Colon (tissue), 2 donors: ENCODE measurements around the gene SLC49A3.
"Not testable (repeated sequence)": the region's sequence is repeated elsewhere in the genome, so short reads cannot be mapped to it uniquely, and the experiment has no call there.

Source experiments
- FAIRE-seq: peaks from 2 replicates; lab custom pipeline; 2012; peaks lifted over from hg19 to GRCh38; lab: Jason Lieb, UNC
- donor health status: control.
- donor health status: control.

The SLC49A3 gene

DNA sequence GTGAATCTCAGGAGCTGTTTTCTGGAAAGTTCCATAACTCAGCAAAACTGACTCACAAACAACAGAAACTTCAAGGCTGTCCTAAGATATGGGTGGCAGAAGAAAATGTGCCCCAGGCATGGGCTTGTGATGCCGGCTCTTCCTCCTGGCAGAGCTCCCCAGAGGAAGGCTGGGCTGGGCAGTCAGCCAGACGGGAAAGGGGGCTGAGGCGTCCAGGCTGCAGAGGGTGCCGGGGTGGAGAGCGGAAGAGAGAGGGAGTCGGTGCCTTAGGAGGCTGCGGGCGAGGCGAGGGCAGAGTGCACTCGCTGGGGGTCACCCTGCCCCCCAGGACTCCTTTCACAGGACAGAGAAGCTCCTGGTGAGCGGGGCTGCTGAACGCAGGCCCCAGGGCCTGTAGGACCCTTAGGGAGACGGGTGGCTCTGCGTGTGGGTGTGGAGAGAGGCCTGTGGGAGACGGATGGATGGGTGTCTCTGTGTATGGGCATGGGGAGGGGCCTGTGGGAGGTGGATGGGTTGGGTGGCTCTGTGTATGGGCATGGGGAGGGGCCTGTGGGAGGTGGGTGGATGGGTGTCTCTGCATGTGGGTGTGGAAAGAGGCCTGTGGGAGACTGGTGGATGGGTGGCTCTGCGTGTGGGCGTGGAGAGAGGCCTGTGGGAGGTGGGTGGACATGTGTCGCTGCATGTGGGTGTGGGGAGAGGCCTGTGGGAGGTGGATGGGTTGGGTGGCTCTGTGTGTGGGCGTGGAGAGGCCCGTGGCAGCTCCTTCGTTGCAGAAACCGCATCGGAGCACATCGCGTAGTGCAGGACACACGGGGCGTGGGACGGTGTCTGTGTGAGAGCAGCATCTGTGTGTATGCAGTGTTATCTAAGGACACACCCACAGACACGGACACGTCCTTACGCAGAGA, 32.6 kb upstream of the SLC49A3 start:
- FAIRE-seq: no peak

DNA sequence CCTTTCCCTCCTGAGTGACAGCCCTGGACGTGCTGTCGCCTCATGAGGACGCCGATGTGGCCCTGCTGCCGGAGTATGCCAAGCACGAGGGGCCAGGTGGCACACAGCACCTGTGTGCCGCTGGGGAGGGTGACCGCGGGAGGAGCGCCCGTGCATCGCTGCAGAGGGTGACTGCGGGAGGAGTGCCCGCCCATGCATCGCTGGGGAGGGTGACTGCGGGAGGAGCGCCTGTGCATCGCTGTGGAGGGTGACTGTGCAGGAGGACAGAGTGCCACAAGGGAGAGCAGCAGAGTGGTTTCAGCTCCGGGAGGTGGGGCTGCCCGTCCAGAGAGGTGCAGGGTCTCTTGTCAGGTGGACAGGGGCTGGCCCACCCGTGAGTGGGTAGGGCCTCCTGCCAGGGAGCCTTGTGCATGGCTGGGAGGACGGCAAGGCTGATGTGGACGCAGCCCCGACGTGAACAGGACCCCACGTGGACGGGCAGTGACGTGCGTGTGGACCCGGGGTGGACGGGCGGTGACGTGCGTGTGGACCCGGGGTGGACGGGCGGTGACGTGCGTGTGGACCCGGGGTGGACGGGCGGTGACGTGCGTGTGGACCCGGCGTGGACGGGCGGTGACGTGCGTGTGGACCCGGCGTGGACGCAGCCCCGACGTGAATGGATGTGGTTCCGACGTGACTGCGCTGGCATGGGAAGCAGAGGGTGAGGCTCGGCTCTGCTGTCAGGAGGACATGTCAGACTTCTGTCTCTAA, 31.3 kb upstream of the SLC49A3 start:
- FAIRE-seq: no peak

DNA sequence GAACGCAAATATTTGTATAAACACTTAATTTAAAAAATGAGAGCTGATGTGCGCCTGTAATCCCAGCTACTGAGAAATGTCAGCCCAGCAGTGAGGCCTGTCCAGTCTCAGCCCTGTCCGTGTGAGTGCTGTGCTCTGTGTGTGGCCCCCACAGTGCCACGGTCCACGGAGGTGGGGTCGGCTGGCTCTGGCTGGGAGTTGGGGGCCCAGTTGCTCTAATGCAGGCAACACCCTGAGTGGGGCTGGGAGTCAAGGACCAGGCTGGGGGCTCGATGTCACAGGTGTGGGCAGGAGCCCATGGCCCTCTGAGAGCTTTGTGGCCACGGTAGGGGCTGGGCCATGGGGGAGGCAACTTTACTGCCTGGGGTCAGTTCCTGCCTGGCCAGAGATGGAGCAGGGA, 29.5 kb upstream of the SLC49A3 start:
- no peak for FAIRE-seq

DNA sequence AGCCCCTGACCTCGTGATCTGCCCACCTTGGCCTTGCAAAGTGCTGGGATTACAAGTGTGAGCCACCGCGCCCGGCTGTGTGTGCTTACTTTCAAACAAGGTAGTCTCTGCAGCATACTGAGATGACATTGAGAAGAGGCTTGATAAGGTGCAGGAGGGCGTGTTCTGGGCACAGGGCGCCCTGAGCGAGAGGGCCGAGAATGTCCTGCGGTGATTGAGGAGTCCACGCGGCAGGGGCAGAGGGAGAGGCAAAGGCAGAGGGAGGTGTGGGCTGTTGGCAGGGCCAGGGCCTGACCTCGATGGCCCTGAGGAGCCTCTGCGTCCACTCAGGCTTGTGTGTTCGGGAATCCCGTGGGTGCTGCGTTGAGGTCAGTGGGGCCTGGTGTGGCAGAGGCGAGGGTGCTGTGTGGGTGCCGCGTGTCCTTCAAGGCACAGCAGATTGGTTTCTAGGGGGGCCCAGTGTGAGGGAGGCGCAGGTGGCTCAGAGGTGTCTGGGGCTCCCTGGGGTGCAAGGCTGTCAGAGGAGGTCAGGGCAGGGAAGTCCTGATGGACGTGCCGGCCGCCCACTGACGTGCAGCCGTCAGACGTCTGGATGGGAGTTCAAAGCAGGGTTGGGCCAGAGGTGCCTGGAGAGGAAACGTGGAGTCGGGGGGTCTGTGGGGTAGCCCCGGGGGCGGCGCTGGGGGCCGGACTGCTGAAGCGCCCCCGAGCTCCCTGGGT, 28.8 kb upstream of the SLC49A3 start:
- no peak for FAIRE-seq

DNA sequence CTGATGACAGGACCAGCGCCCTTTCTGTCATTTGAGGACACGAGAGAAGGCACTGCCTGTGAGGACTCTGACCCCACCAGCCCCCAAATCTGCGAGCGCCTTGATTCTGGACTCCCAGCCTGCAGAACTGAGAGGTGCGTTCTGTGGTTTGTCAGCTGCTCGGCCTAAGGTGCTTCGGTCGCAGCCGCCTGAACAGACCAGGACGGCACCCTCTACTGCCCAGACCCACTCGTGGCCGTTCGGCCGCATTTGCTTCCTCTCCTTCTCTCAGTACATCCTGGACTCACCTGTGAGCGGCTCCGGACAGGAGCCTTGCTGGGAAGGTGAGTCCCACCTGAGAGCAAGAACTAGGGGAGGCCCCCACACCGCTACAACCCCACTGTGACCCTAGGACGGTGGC, 25.1 kb upstream of the SLC49A3 start:
- FAIRE-seq: no peak

DNA sequence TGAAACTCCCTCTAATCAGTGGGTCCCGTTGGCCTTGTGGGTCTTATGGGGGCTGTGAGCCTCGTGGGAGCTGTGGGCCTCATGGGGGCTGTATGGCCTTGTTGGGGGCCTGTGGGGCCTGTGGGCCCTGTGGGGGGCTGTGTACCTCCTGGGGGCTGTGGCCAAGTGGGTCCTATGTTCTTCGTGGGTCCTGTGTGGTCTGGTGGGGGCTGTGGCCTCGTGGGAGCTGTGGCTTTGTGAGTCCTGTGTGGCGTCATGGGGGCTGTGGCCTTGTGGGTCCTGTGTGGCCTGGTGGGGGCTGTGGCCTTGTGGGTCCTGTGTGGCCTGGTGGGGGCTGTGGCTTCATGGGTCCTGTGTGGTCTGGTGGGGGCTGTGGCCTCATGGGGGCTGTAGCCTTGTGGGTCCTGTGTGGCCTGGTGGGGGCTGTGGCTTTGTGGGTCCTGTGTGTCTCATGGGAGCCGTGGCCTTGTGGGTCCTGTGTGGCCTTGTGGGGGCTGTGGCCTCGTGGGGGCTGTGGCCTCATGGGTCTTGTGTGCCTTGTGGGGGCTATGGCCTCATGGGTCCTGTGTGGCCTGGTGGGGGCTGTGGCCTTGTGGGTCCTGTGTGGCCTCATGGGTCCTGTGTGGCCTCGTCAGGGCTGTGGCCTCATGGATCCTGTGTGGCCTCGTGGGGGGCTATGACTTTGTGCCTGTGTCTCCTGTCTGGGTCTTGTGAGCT, 24.1 kb upstream of the SLC49A3 start:
- FAIRE-seq: no peak

DNA sequence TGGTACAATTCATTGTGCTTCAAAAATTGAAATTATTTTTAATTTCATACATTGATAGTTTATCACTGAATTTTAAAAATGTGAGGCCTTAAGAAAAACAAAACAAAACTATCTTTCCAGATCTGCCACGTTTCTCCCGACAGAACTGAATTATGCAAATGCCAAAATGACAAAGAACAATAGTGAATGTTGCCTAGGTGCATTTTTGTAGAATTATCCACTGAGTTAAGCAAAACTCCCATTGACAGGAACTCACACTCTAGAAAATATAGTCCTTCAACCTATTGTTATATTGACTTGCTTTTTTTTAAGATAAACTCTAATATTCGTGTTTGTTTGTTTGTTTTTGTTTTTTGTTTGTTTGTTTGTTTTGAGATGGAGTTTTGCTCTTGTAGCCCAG, 23.1 kb upstream of the SLC49A3 start:
- FAIRE-seq: no peak

DNA sequence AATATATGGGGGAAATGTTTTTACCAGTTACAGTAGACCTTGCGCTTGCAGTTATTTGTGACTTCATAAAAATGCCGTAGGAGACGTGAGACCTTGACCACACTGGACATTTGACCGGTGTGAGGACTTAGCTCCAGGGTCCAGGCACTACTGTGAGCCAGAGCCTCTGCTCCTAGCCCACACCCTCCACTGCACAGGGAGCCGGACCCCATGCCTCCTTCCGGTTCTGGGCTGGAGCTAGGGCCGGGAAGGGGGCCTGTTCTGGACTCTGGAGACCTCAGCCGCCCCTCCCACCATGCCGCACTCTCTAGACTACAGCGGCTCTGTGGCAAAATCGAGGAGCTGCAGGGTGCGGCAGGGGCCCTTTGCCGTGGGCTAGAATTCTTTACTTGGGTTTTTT, 22.0 kb upstream of the SLC49A3 start:
- FAIRE-seq: no peak

DNA sequence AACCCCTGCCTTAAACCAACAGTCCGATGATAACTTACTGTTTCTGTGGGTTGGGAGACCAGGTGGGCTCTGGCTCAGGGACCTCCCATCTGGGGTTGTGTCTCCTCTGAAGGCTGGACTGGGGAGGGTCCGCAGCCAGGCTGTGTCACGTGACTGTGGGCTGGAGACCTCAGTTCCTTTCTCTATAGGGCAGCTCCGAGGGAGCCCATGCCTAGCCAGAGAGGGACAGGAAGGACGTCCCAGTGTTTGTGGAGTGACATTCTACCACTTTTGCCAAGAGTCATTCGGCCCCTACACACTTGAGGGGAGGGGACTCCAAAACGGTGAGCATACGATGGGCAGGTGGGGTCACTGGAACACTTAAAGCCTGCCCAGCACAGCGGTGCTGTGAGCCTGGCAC, 21.2 kb upstream of the SLC49A3 start:
- no peak for FAIRE-seq

DNA sequence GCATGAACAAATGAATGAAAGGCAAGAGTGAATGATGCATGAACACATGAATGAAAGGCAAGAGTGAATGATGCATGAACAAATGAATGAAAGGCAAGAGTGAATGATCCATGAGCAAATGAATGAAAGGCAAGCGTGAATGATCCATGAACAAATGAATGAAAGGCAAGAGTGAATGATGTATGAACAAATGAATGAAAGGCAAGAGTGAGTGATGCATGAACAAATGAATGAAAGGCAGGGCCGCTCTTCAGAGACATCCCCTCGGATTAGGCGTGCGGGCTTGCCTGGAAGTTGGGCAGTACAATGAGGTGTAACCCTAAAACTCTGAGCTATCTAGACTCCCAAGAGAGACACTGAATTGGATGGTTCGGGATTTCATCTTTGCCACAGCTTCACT, 20.4 kb upstream of the SLC49A3 start:
- no peak for FAIRE-seq

DNA sequence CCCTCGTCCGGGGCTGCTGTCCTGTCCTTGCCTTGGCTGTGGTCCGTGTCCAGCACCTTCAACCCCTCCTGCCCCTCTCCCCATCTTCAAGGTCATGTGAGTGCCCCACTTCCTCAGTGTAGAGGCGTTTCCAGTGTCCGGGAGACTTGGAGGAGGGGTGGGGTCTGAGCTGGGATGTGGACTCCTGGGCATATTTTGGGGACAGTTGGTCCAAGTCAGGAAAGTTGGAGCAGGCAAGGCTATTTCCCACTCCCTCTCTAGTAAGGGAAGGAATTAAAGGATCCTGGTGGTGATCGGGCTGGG, 19.6 kb upstream of the SLC49A3 start:
- FAIRE-seq: no peak

DNA sequence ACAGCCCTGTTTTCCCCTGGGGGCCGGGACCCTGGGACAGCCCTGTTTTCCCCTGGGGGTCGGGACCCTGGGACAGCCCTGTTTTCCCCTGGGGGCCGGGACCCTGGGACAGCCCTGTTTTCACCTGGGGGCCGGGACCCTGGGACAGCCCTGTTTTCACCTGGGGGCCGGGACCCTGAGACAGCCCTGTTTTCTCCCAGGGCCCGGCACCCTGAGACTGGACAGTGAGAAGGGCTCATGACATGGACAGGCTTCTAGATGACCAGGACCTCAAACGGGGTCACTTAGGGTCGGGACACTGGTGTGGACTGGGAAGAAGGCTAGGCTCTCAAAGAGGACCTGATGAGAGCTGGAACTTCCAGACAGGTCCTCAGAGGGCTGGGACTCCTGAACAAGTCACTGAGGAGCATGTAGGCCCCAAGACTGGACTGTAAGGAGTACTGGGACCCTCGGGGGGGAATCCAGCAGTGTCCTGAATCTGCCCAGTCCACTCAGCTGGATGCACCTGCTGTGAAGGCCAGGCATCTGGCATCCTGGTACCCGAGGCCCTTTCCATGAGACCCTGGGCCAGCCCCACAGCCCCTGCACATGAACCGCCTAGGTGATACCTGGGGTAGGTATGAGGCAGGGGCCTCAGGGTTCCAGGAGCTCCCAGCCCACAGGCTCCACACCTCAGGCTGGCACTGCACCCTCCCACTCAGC, 19.1 kb upstream of the SLC49A3 start:
- no peak for FAIRE-seq

DNA sequence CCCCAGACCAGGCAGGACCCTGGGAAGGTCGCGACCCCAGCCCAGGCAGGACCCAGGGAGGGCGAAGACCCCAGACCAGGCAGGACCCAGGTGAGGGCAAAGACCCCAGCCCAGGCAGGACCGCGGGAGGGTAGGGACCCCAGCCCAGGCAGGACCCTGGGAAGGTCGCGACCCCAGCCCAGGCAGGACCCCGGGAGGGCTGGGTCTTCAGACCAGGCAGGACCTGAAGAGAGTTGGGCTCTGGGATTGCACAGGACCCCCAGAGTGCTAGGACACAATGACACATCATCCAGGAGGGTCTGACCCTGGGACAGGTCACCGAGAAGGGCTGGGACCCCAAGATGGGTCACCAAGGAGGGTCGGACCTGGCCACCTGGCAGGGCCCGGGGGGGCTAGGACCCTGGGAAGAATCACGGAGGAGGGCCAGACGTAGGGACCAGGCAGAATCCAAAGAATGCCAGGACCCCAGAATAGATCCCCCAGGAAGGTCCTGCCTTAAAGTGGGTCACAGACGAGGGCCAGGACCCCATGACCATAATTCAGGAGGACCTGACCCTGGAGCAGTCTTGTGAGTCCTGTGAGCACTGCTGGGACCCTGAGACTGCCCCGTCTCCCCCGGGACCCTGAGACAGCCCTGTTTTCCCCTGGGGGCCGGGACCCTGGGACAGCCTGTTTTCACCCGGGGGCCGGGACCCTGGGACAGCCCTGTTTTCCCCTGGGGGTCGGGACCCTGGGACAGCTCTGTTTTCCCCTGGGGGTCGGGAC, 18.1 kb upstream of the SLC49A3 start:
- FAIRE-seq: no peak

DNA sequence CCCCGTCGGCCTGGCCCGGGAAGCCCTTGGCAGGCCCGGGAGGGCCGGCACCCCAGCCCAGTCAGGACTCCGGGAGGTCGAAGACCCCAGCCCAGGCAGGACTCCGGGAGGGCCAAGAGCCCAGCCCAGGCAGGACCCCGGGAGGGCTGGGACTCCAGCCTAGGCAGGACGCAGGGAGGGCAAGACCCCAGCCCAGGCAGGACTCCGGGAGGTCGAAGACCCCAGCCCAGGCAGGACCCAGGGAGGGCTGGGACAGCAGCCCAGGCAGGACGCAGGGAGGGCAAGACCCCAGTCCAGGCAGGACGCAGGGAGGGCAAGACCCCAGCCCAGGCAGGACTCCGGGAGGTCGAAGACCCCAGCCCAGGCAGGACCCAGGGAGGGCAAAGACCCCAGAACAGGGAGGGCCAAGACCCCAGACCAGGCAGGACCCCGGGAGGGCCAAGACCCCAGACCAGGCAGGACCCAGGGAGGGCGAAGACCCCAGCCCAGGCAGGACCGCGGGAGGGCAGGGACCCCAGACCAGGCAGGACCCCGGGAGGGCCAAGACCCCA, 17.2 kb upstream of the SLC49A3 start:
- FAIRE-seq: not testable (repeated sequence)

DNA sequence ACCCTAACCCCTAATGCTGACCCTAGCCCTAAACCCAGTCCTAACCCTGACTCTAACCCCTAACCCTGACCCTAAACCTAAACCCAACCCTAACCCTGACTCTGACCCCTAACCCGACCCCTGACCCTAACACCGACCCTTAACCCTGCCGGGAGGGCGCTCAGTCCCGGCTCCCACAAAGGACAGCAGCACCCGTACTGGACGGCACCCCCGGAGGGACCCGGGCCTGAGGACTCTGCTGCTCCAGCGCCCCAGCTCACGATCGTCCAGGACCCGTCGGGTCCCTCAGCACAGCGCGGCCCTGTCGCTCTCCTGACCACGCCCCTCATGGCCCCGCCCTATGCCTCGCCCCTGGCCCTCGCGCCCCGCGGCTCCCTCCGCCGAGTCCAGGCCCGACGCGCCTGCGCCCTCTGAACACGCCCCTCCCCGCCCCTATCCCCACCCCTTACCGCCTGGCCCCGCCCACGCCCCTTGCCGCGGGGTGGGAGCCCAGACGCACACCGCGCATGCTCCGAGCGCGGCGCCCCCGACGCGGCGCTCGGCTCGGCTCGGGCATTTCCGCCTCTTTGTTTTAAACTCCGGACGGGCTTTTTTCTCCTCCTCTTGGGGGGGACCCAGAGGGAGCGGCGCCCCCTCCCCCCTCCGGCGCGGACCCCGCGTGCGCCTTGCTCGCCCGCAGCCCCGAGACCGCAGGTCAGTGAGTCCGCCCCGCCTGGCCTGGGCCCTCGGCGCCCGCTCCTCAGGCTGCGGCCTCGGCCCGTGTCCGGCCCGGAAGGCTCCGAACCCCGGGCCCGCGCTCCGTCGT, 16.5 kb upstream of the SLC49A3 start, which contains the start of gene PCGF3:
Gene PCGF3, plus strand, starts transcription at position 555 of the 805 bp plus-strand sequence. CDS start 27,849 bp downstream, outside the sequence.
- no peak for FAIRE-seq

DNA sequence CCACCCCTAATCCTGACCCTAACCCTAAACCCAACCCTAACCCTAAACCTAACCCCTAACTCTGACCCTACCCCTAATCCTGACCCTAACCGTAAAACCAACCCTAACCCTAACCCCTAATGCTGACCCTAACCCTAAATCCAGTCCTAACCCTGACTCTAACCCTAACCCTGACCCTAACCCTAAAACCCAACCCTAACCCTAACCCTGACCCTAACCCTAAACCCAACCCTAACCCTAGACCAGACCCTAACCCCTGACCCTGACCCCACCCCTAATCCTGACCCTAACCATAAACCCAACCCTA, 16.0 kb upstream of the SLC49A3 start:
- FAIRE-seq: no peak

DNA sequence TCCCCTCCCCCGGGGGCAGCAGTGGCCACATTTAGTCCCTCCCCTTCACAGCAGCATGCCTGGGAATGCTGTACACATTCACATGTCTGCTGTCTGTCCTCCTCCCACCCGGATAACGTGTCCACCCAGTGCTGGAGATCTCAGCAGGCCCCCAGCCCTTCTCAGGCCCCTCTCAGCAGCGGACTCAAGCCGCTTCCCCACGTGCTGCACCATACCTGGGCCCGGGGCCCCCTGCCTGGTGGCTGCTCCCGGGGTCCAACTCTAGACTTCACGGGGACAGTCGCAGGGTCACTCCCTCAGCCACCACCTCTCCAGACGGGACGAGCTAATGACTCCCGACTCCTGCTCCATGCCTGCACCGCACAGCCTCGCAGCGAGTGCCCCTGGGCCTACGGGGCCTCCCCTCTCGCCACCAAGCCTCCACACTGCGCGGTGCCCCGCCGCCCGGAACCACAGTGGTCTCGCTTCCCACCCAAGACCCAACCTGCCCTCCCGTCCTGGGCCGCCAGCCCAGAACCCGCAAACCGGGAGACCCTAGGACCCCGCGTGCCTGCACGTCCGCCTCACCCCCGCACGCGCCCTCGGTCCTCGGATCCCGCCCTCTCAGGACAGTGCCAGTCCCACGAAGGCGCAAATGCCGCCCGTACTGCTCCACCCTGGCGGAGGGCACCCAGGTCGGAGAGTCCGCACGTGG, 15.4 kb upstream of the SLC49A3 start:
- no peak for FAIRE-seq

DNA sequence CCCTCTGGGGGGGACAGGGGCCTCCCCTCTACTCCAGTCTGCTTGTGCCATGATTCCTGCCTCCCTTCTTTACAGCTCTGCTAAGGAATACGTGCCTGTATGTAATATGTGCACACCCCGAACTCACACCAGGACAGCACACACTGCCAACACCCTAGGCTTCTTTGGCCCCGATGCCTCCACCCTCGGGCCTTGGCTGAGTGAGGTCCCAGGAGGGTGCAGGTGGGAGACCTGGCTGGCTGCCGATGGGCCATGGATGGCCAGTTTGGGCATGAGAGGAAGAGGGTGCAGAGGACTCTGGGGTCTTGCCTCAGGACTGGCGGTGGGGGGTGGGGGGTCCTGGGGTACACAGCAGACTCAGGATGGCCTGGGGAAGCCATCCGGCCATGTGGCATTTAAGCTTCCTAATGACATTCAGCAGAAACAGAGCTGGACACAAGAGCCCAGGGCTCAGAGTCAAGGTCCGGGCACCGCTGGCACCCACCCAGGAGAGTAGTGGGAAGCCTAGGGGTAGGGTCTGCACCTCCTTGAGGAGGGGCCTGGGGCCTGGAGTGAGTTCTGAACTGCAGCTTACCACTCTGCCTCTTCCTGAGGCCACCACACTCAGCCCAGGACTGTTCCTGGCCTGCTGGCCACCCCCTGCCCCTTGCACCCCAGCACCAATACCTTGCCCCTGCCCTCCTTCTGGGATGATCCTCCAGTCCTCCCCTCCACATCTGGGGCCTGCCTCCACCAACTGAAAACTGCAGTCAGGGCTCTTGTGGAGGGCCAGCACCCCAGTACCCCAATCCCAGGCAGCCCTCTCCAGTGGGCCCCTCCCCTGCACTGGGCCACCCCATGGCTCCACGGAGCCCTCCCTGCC, 14.6 kb upstream of the SLC49A3 start:
- FAIRE-seq: no peak
